Activated CD4-positive, alpha-beta T cell treated with anti-CD3 and anti-CD28 coated beads, Interleukin-2, Interleukin-4, amounts not matched to agents 100 ng/mL and 50 ng/mL, durations not matched to agents 16 hours and 8 hours (primary cell): Measurements from ENCODE around the gene GUCD1.
"Not testable (repeated sequence)": the region's sequence is repeated elsewhere in the genome, so short reads cannot be mapped to it uniquely, and the experiment has no call there.

Experiments
- DNase-seq: peaks from one replicate; pipeline ENCODE4 v3.0.0-alpha.2; 2020; ENCODE audit warnings: low spot score

Gene GUCD1

GRCh38 chr22:24554313-24555164 lies at the start of gene GUCD1:
GUCD1 (minus strand) TSS chr22:24555138; CDS start chr22:24554991, 147 bp downstream.
- peak; percentile 25 for DNase-seq

DNA sequence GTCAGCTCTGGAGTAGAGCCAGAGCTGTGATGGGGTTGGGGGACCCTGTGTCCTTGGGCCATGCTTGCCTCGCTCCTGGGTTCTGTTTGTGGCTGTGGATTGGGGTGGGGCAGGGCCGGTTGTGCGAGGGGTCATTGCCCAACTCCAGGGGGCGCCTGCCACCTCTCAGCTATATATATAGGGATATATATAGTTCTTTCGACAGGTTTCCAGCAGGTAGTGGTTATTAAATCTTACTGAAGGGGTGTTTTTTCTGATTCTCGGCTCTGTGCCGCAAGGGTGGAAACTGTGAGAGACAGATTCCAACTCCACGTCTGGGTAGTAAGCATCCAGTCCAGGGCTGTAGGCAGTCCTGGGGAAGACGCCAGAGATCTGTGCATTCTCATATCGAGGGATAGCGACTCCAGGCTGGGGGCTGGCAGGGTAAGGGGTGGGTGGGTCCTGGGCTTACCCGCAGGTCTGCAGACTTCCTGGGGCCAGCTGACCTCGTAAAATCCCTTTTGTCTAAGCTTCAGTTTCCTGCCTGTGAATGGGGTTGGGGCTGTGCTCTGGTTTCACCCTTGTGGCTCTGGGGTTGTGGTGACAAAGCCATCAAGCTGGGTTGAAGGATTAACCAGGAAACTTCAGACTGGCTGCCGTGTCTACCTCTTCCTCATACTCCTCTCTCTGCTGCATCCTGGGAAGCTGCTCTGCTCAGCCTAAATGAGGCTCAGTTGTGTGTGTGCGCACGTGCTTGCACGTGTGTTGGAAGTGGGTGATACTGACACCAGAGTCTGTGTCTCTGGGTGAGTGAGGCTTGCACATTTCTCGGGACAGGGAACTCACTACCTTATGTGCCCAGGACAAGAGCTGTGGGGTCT lies 49.1 kb upstream of the GUCD1 start:
- peak; percentile 24 for DNase-seq

DNA sequence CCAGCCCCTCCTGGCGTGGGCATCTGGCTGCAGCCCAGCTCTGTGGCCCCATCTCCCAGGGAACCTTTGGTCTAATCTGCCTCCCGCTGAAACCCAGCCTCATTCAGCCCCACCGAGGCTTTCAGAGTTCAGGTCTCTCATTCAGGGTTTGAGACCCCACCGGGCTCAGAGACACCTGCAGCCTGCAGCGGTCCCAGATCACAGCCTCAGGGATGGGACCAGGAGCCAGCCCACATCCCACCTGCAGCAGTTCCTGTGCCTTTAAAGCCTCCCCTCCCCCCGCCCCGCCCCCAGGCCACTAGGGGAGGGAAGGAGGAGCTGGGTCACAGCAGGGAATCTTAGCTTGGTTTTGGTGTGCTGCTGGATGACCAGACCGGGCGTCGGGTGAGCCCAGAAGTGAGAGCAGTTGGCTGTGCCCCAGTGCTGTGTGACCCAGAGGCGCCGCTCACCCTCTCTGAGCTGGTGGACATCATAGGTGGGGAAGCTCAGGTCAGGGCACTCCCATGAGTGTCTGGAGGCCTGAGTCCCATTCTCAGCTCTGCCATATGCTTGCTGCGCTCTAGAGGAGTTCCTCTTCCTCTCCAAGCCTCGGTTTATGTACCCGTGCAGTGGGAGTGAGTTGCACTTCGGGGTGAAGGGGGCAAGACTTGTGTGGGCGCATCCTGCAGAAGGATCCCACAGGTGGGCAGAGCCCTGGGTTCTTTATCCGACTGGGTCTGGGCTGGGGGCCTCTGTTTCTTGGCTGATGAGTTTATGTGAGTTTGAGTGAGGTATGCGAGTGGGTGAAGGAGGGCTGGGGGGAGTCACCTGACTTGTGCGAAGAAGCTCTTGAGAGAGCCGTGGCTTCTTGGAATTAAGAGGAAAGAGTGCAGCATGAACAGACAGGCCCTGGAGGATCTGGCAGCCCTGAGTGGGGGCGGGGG lies 48.2 kb upstream of the GUCD1 start, which contains the start of gene GGT1:
Gene GGT1, plus strand, starts transcription at position 347 of the 923 bp plus-strand sequence. CDS start 7,889 bp downstream, outside the sequence.
- DNase-seq, result not testable (repeated sequence)

DNA sequence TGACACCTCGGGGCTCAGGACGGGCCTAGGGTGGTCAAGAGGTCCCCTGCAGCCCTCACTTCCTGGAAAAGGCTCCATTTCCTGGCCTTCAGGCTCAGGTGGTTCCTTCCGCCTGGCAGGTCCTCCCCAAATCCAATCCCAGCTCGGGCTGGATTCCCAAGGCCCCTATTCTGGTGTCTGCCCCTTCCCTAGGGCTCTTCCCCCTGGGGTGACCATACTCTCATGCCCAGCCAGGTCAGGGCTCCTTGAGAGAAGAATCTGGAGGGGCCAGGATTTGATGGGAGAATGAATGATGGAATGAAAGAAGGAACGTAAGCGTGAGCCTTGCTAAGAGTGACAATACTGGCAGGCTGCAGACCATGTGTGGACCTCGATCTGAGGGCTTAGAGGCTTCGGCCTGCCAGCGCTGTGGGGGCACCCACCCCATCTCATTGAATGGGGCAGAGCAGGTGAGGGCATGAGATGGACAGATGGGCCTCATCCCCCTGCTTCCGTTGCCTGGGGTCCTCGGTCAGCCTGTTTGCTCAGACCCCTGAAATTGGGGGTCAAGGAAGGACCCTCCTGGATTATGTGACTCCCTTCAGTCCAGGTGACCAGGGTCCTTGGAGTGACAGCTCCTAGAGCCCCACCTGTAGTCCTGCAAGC lies 47.3 kb upstream of the GUCD1 start:
- not testable (repeated sequence) for DNase-seq

- DNase-seq, result peak; percentile 33
These were observed 46.5 kb upstream of the GUCD1 start for GRCh38 chr22:24601217-24602104.

DNA sequence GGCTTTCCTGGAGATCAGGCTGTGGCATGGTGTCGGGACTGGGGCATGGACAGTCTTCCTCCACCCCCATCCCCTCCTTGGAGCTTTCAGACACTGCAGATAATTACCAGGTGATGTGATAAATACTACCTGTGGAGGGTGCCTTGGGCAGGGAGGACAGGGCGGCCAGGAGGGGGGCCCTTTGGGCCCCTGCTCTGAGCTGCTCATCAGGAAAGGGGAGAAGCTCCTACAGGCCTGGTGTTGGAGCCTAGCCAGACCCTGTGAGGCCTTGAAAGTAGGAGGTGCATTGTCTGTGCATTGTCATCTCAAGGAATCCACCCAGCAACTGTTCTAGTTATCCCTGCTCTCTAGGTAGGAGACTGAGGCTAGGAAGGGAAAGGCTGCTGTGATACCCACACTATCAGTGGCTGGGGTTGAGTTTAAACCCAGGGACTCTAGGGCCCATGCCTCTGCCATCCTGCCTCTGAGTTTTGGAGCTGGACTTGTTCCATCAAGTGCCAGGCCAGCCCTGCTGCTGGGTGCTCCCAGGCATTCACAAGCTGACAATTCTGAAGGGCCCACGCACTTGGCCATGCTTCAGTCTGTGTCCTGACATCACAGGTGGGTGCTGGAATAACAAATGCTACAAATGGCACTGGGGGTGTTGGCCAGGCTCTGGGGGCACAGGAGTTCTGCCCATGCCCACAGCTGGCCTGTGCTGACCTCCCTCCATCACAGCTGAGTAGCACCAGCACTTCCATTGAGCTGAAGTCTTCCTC lies 45.2 kb upstream of the GUCD1 start:
- DNase-seq, result not testable (repeated sequence)

DNA sequence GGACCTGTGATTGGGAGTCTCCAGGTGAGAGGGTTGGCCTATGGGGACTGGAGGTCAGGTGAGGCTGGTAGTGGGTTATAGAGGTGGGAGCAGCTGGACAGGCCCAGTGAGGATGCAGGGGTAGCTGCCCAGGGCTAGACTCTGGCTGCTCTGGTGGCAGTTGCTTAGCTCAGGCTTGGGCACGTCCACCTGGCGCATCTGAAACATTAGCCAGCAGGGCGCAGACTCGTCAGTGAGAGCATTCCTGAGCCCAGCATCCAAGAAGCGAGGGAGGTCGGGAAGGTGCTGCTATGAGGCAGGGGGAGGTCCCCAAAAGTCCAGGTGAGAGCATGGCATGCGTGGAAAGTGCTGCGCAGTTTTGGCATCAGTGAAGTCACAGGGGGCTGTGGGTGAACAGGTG lies 44.6 kb upstream of the GUCD1 start:
- no peak for DNase-seq

DNA sequence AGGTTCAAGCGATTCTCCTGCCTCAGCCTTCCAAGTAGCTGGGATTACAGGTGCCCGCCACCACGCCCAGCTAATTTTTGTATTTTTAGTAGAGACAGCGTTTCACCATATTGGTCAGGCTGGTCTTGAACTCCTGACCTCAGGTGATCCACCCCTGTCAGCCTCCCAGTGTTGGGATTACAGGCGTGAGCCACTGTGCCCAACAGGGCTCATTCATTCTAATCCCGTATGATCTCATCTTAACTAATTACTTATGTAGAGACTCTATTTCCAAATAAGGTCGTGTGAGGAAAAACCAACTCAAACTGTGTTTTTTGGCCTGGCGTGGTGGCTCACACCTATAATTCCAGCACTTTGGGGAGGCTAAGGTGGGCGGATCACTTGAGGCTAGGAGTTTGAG lies 42.1 kb upstream of the GUCD1 start:
- DNase-seq, result not testable (repeated sequence)

GRCh38 chr22:24595863-24596262 lies 40.9 kb upstream of the GUCD1 start:
- DNase-seq, result no peak

DNA sequence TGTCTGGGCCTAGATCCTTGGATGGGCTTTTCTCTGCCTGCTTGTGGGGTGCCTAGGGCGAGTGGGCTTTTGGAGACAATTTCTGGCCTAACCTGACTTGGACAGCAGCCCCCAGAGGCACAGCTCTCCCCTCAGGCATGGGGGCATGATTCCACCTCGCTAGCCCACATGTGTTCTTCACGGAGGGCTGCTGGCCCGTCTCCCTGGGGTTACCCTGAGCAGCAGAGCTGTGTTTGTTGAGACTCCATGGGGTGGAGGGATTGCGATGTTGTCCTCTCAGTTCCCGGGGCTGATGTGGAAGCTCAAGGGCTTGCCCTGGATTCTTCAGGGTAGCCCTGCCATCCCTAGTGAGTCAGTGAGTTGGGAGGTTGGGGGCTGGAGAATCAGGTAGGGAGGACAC lies 40.3 kb upstream of the GUCD1 start:
- DNase-seq, result no peak

DNA sequence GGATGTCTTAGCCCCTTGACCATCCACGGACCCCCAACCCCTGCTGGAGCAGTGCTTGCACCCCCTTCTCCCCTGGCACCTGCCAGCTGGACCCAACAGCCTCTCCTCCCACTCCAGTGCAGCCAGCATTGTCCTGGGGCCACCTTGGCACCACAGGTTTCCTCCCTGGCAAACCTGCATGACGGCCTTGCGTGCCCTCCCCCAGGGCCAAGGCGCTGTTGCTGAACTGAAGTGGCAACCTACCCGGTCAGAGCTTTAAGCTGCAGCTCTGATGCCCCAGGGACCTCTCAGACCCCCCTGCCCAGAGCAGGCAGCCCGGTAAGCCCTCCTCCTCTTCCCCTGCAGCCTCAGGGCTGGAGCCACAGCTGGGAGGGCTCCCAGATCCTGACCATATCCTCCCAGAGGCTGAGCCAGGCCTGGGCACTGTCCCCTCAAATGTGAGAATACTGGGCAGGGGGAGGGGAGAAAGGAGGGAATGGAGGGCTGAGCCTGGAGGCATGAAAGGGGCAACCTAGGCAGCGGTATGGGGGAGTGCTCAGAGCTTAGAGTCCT lies 39.7 kb upstream of the GUCD1 start:
- DNase-seq, result no peak

- no peak for DNase-seq
These were observed 39.1 kb upstream of the GUCD1 start for GRCh38 chr22:24593836-24594568.

DNA sequence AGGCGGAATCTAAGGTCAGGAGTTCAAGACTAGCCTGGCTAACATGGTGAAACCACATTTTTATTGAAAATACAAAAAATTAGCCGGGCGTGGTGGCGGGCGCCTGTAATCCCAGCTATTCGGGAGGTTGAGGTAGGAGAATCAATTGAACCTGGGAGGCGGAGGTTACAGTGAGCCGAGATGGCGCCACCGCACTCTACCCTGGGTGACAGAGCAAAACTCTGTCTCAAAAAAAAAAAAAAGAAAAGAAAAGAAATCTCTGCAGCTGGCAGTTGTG lies 38.6 kb upstream of the GUCD1 start:
- not testable (repeated sequence) for DNase-seq

DNA sequence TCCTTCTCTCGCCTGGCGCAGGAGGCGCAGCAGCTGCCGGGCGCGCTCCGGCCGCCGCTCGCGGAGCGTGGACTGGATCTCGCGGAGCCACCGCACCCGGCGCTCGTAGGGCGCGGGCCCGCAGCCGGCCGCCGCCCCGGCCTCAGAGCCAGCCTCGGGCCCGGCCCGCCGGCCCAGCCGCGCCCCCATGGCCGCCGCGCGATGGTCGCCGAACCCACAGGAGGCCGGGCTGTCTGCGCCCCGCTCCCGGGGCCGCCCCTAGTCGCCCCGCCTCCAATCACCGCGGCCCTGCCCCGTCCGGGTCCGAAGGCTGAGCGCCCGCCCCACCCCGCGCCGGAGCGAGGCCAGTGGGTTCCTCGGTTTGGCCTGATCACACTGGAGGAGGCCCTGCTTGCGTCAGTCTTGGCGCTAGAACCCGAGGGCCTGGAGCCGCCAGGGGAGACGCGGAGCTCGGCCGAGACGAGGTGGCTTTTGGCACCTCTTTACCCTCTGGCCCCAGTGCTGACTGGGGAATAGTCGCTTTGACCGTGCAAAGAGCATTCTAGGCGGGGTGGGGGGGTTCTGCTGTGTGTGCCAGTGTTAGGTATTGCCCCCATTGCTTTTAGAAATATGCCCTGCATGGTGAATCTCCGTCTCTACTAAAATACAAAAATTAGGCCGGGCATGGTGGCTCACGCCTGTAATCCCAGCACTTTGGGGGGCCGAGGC lies 38.1 kb upstream of the GUCD1 start, which contains the start of gene LRRC75B:
Gene LRRC75B, minus strand, starts transcription at position 223 of the 708 bp plus-strand sequence. Its CDS starts 34 bp downstream, at position 189.
- peak; percentile 57 for DNase-seq

DNA sequence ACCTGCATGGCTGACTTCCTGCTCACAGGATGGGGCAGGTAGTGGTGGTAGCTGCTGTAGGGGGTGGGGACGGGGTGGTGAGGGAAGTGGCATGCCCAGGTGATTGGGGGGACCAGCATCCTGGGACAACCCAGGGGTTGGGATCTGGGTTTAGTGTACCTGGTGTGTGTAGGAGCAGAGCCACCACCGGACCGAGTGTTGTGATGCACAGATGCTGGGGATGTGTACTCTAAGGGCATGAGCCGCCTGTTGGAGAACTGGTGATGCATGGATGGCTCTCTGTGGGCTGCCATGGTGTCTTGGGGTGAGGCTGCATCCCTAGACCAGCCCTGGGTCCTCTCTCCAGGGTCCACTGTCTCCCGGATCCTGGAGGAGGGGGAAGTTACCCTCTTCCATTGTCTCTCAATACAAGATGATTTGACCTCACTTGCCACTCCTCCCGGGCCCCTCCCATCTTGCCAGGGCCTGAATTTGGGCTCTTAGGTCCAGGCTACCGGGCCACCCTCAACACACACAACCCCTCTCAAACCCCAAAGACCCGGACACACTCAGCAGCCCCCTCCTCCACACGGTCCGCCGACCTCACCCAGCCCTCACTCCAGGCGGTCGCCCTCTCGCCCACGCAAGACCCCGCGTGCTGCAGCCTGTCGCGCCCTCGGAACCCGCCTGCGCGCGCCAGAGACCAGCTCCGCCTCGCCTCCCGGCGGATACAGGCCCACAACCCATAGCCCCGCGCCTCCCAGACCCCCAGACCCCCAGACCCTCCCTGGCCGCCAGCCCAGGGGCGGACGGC lies 37.3 kb upstream of the GUCD1 start:
- DNase-seq, result no peak

GRCh38 chr22:24591286-24591830 lies 36.4 kb upstream of the GUCD1 start:
- no peak for DNase-seq
